22Rv1 (cell line): ENCODE data around the gene EFEMP1.

ENCODE experiments used
- H3K27ac ChIP-seq: fragments of 450-650 bp; 2 replicates; pipeline ENCODE4 v1.5.1; 2017
- CTCF ChIP-seq: fragments of 450-650 bp; IDR thresholded peaks from 2 replicates; pipeline ENCODE4 v1.5.1; 2017; ENCODE audit warnings: mild to moderate bottlenecking
- ZFX ChIP-seq: fragments of 450-650 bp; IDR thresholded peaks from 2 replicates; pipeline ENCODE4 v1.6.1; 2017; ENCODE audit warnings: antibody characterized with exemption, borderline replicate concordance

EFEMP1 gene

GRCh38 chr2:55865096-55865835 lies 58.3 kb downstream of the EFEMP1 start:
- H3K27ac ChIP-seq = no peak overlapping the region
- TF ChIP-seq CTCF = no peak
- no peak for TF ChIP-seq ZFX

- no peak overlapping the region for H3K27ac ChIP-seq
- TF ChIP-seq CTCF (no peak), ZFX (no peak)
Observed at GRCh38 chr2:55864351-55865084, 59.1 kb downstream of the EFEMP1 start.

- H3K27ac ChIP-seq = no peak overlapping the region
- TF ChIP-seq CTCF (no peak), ZFX (no peak)
Observed at GRCh38 chr2:55862673-55863390, 60.8 kb downstream of the EFEMP1 start.

GRCh38 chr2:55862246-55862645 lies 61.3 kb downstream of the EFEMP1 start:
- no peak for TF ChIP-seq CTCF
- no peak for TF ChIP-seq ZFX
- no peak overlapping the region for H3K27ac ChIP-seq

DNA sequence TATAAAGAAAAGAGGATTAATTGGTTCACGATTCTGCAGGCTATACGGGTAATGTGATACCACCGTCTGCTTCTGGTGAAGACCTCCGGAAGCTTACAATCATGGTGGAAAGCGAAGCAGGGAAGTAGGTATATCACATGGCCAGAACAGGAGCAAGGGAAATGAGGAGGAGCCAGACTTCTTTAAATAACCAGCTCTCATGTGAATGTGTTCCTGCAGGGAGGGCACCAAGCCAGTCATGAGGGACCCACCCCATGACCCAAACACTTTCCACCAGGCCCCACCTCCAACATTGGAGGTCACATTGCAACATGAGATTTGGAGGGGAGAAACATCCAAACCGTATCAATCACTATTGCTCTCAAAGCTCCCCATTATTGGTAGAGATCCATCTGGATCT lies 61.8 kb downstream of the EFEMP1 start:
- no peak overlapping the region for H3K27ac ChIP-seq
- TF ChIP-seq ZFX = no peak
- TF ChIP-seq CTCF = no peak

DNA sequence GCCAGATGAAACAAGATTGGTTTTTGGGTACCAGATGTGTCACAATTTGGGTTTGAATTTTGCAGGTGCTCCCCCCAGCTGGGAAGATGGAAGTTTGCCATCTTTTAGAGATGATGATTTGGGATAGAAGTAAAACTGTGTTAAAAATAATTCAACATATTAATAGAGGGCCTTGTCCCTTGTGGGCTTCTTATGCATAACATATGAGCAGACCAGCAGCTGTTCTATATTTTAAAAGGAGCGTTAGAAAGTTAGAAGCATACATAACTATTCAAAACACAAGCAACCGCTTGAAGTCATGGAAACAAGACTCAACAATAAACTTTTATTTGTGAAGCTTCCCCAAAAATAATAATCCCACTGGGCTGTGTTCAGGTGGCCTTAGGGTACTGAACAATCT lies 62.8 kb downstream of the EFEMP1 start:
- no peak for TF ChIP-seq CTCF
- TF ChIP-seq ZFX = no peak
- H3K27ac ChIP-seq = no peak overlapping the region

DNA sequence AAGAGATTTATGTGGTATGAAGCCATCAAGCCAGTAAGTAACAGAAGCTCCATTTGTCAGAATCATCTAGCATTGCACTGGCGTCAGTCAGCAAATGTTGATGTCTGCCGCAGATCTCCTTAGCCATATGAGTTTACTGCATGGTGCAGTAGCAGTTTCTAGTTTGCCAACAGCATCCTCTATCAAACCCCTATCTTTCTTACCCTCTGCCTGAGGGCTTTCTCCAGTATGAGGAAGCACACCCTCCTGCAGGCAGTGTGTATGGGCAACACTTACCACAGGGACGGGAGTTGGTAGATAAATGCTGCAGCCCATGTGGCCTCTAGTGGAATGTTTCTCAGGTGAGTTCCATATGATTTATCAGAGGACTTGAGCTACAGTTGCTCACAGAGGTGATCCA lies 63.7 kb downstream of the EFEMP1 start:
- TF ChIP-seq ZFX = no peak
- no peak for TF ChIP-seq CTCF
- H3K27ac ChIP-seq = no peak overlapping the region
